Neuronal stem cell (in vitro differentiated cells): ENCODE results near the gene SOD2.
A peak's percentile ranks its signal among the peaks of the same experiment; 100 is the strongest.

ENCODE experiments used
- DNase-seq: peaks from one replicate; pipeline ENCODE4 v3.0.0-alpha.2; 2013; ENCODE audit warnings: low spot score
- H2AFZ ChIP-seq: one replicate; pipeline ENCODE4 v1.6.1; 2013; ENCODE audit warnings: mild to moderate bottlenecking, low read length, inconsistent platforms
- H2AK5ac ChIP-seq: 2 replicates; pipeline ENCODE4 v1.6.1; 2013; ENCODE audit warnings: low read depth, mild to moderate bottlenecking, inconsistent platforms, low read length, moderate library complexity, mixed read lengths
- H2BK120ac ChIP-seq: 2 replicates; pipeline ENCODE4 v1.6.1; 2013; ENCODE audit warnings: low read depth, mild to moderate bottlenecking, inconsistent platforms, low read length, moderate library complexity, mixed read lengths
- H2BK12ac ChIP-seq: one replicate; pipeline ENCODE4 v1.6.1; 2013; ENCODE audit warnings: low read length, inconsistent platforms
- H2BK15ac ChIP-seq: 2 replicates; pipeline ENCODE4 v1.6.1; 2013; ENCODE audit warnings: mild to moderate bottlenecking, low read length, inconsistent platforms, mixed read lengths
- H2BK5ac ChIP-seq: one replicate; pipeline ENCODE4 v1.6.1; 2013; ENCODE audit warnings: inconsistent platforms, mild to moderate bottlenecking, low read length, moderate library complexity
- H3K14ac ChIP-seq: one replicate; pipeline ENCODE4 v1.6.1; 2013; ENCODE audit warnings: low read length, inconsistent platforms
- H3K18ac ChIP-seq: 2 replicates; pipeline ENCODE4 v1.6.1; 2013; ENCODE audit warnings: low read length, inconsistent platforms
- H3K23ac ChIP-seq: 2 replicates; pipeline ENCODE4 v1.6.1; 2013; ENCODE audit warnings: low read depth, mild to moderate bottlenecking, mixed read lengths, low read length, inconsistent platforms; ENCODE audit not compliant: poor library complexity
- H3K27ac ChIP-seq: replicated peaks from 3 replicates; pipeline ENCODE4 v1.5.1; 2013; ENCODE audit warnings: low read length, inconsistent platforms
- H3K27me3 ChIP-seq, 3 experiments: 2 replicates each; pipeline ENCODE4 v1.6.1; 2013; ENCODE audit warnings: low read length in 3 of 3, mild to moderate bottlenecking in 2 of 3, inconsistent platforms in 1 of 3, low read depth in 1 of 3, mixed read lengths in 1 of 3, moderate library complexity in 1 of 3; ENCODE audit not compliant: control insufficient read depth in 3 of 3, insufficient read depth in 3 of 3
- H3K36me3 ChIP-seq, 2 donors: replicated peaks in 1 of 2; 2 replicates each; pipeline ENCODE4 v1.6.1; 2013; ENCODE audit warnings: low read length in 2 of 2; ENCODE audit not compliant: control insufficient read depth in 2 of 2, insufficient read depth in 2 of 2
- H3K4ac ChIP-seq: 2 replicates; pipeline ENCODE4 v1.6.1; 2013; ENCODE audit warnings: inconsistent platforms, mild to moderate bottlenecking, low read length, moderate library complexity
- H3K4me1 ChIP-seq, 2 donors: 1 replicate in 1 of 2; 2 replicates in 1 of 2; pipeline ENCODE4 v1.6.1; 2013; ENCODE audit warnings: low read length in 2 of 2, low read depth in 1 of 2; ENCODE audit not compliant: control insufficient read depth in 2 of 2, insufficient read depth in 1 of 2
- H3K4me2 ChIP-seq: one replicate; pipeline ENCODE4 v1.6.1; 2013; ENCODE audit warnings: mild to moderate bottlenecking, low read length, inconsistent platforms; ENCODE audit not compliant: insufficient read depth, poor library complexity, severe bottlenecking
- H3K4me3 ChIP-seq, 2 donors: 2 replicates each; pipeline ENCODE4 v1.5.1; 2013; ENCODE audit warnings: low read length in 2 of 2, mild to moderate bottlenecking in 2 of 2, inconsistent platforms in 1 of 2, moderate library complexity in 1 of 2
- H3K79me1 ChIP-seq: one replicate; pipeline ENCODE4 v1.6.1; 2013; ENCODE audit warnings: low read depth, mild to moderate bottlenecking, inconsistent platforms, low read length, moderate library complexity
- H3K9ac ChIP-seq: one replicate; pipeline ENCODE4 v1.6.1; 2013; ENCODE audit warnings: mild to moderate bottlenecking, low read depth, low read length, inconsistent platforms; ENCODE audit not compliant: poor library complexity
- H3K9me3 ChIP-seq, 2 donors: replicated peaks in 1 of 2; 2 replicates each; pipeline versions ENCODE3 to v1.6.1; 2013; ENCODE audit warnings: low read length in 2 of 2, mild to moderate bottlenecking in 2 of 2, inconsistent platforms in 1 of 2, low read depth in 1 of 2, mixed read lengths in 1 of 2, moderate library complexity in 1 of 2; ENCODE audit not compliant: control insufficient read depth in 2 of 2, insufficient read depth in 1 of 2
- H4K8ac ChIP-seq: one replicate; pipeline ENCODE4 v1.6.1; 2013; ENCODE audit warnings: low read depth, mild to moderate bottlenecking, inconsistent platforms, low read length, moderate library complexity
- H4K91ac ChIP-seq: one replicate; pipeline ENCODE4 v1.6.1; 2013; ENCODE audit warnings: low read length, low read depth, mild to moderate bottlenecking, inconsistent platforms; ENCODE audit not compliant: poor library complexity
- WGBS, 2 donors: extraction: QIAGEN DNeasy Blood & Tissue Kit; methylation state at CpG; one replicate each; pipeline ENCODE4 v1.1.7; 2013; ENCODE audit warnings: missing lambda C conversion rate in 2 of 2, mixed read lengths in 1 of 2; ENCODE audit not compliant: insufficient read length in 2 of 2, insufficient replicate concordance in 1 of 2; ENCODE audit errors: extremely low coverage in 2 of 2; 5-methylcytosine and 5-hydroxymethylcytosine counted together

Gene SOD2

DNA sequence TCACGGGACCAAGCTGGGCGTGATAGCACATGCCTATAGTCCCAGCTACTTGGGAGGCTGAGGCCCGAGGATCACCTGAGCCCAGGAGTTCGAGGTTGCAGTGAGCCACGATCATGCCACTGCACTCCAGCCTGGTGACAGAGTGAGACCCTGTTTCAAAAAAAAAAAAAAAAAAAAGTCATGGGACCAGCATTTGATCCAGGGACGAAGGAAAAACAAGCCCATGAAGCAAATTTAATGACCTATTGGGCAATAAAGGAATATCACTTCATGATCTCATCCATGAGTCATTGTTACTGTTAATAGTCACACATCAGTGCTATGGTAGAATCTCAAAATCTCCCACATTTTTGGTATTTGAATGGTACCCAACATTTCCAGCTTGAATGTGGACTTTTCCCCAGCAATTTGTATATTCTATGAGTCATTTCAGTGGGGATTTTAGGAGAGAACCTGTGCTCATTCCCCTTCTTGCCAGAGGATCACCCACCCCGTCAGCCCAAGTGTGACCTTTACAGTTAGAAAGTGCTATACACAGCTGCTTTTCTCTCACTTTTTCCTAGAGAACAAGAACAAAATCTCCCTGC is 8.5 kb upstream of the SOD2 start:
- H3K4me2 ChIP-seq = no peak overlapping the region
- no peaks in the 10 kb centered on the region for H3K36me3 ChIP-seq
- H4K8ac ChIP-seq = no peak overlapping the region
- H3K27ac ChIP-seq = no peak overlapping the region
- H2AK5ac ChIP-seq = no peak overlapping the region
- no peaks in the 10 kb centered on the region for H3K4me1 ChIP-seq
- no peak overlapping the region for H2BK120ac ChIP-seq
- H2BK5ac ChIP-seq = no peak overlapping the region
- no peak overlapping the region for H2BK12ac ChIP-seq
- no peaks in the 10 kb centered on the region for H3K79me1 ChIP-seq
- H2AFZ ChIP-seq = no peak overlapping the region
- H3K23ac ChIP-seq = no peak overlapping the region
- no peak overlapping the region for H3K4ac ChIP-seq
- no peaks in the 10 kb centered on the region for H3K27me3 ChIP-seq
- no CpG with 5 or more reads among the region's 7 CpGs for WGBS, 2 donors
- peaks cover 0 to 9% of the 10 kb centered on the region in 2 donors for H3K9me3 ChIP-seq
- H3K9ac ChIP-seq = no peak overlapping the region
- no peak overlapping the region for H4K91ac ChIP-seq
- H2BK15ac ChIP-seq = no peak overlapping the region
- DNase-seq = no peak
- no peak overlapping the region for H3K4me3 ChIP-seq
- H3K14ac ChIP-seq = no peak overlapping the region
- H3K18ac ChIP-seq = no peak overlapping the region

DNA sequence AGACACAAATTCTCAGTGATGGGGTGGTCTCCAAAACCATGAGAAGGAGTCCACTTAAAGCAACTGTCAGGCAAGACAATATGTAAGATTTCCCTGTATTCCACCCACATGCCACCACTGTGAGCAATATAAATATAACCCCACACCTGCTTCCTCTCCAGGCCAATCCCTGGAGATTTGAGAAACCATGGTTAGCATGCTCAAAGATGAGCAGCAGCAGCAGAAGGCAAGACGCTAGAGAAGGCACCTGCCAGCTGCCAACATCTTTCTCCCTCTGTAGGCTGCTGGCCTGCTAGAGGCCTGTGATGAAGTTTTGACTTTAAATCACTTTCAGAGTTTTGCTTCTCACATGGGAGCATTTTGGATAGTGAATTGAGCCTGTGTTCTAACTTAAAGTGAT is 7.9 kb upstream of the SOD2 start:
- H4K8ac ChIP-seq = no peak overlapping the region
- no peak overlapping the region for H3K18ac ChIP-seq
- H2BK5ac ChIP-seq = no peak overlapping the region
- no peak overlapping the region for H2AFZ ChIP-seq
- no peak overlapping the region for H3K4me3 ChIP-seq
- H3K14ac ChIP-seq = no peak overlapping the region
- H3K79me1 ChIP-seq = no peaks in the 10 kb centered on the region
- no peak overlapping the region for H2BK15ac ChIP-seq
- no peaks in the 10 kb centered on the region for H3K4me1 ChIP-seq
- no peak overlapping the region for H3K27ac ChIP-seq
- no peak overlapping the region for H3K23ac ChIP-seq
- no peaks in the 10 kb centered on the region for H3K36me3 ChIP-seq
- no peak overlapping the region for H3K4ac ChIP-seq
- no peak for DNase-seq
- WGBS, 2 donors = no CpG with 5 or more reads among the region's 1 CpG
- no peak overlapping the region for H2AK5ac ChIP-seq
- H2BK12ac ChIP-seq = no peak overlapping the region
- peaks cover 0 to 9% of the 10 kb centered on the region in 2 donors for H3K9me3 ChIP-seq
- H2BK120ac ChIP-seq = no peak overlapping the region
- H3K27me3 ChIP-seq = no peaks in the 10 kb centered on the region
- no peak overlapping the region for H3K9ac ChIP-seq
- H4K91ac ChIP-seq = no peak overlapping the region
- H3K4me2 ChIP-seq = no peak overlapping the region

DNA sequence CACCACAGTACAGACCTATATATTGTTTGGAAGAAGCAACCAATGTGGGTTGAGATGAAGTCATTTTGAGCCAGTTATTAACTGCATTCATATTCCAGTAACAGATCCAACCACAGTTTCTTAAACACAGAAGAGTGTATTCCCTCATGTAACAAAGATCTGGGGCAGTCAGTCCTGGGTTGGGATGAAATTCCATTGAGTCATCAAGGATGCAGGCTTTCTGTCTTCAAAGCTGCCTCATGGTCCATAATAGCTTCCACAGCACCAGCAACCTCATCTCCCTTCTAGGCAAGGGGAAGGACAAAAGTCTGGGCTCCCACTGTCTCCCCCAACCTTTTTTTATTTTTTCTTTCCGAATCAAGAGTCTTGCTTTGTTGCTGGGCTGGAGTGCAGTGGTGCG is 2.9 kb upstream of the SOD2 start:
- Histone ChIP-seq H2BK12ac (no peak overlapping the region), H3K9me3 (no peaks in the 10 kb centered on the region), H3K79me1 (no peaks in the 10 kb centered on the region), H3K4me3 (no peak overlapping the region), H3K27me3 (no peaks in the 10 kb centered on the region), H2AK5ac (no peak overlapping the region), H2AFZ (no peak overlapping the region), H3K14ac (no peak overlapping the region), H3K4me1 (peaks cover 11 to 17% of the 10 kb centered on the region in 2 donors), H4K8ac (no peak overlapping the region), H3K27ac (no peak overlapping the region), H3K36me3 (peaks cover 0 to 5% of the 10 kb centered on the region in 2 donors), H2BK5ac (no peak overlapping the region), H3K9ac (no peak overlapping the region), H3K18ac (no peak overlapping the region), H4K91ac (no peak overlapping the region), H2BK120ac (no peak overlapping the region), H3K4ac (no peak overlapping the region), H3K23ac (no peak overlapping the region), H2BK15ac (no peak overlapping the region), H3K4me2 (no peak overlapping the region)
- no peak for DNase-seq
- no CpG with 5 or more reads among the region's 2 CpGs for WGBS, 2 donors

DNA sequence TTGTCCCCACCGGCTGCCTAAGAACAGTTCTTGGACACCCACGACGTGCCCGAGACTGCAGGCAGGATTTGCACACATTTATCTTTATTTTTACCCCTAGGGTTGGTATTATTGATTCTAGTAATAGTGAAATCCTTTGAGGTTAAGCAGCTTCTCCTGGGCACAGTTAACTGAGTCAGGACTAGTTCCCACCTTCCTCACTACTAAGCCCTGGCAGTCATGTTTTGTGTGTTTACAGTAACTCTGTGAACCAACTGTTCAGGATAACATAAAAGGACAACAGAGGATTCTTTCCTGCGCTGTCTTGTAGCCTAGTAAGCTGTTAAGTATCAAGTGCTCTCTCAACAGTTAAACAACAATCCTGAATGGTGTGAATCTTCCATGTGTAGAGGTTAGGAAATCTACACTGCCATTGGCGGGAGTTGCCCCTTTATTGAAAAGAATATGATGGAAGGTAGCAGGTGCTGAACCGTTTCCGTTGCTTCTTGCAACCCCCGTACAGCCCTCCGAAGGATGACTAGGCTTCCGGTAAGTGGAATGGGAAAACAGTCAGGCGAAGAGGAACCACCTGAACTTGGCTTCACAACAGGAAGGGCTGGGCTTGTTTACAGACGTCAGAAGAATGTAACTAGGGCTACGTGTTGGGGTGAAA is 979 bp upstream of the SOD2 start:
- H3K14ac ChIP-seq = no peak overlapping the region
- no peaks in the 10 kb centered on the region for H3K79me1 ChIP-seq
- H4K8ac ChIP-seq = no peak overlapping the region
- no peak overlapping the region for H2BK12ac ChIP-seq
- H3K4me3 ChIP-seq = peak overlapping the region; percentile 66 to 89
- H2BK15ac ChIP-seq = no peak overlapping the region
- H3K23ac ChIP-seq = peak overlapping the region; percentile 98
- no peak overlapping the region for H2AK5ac ChIP-seq
- H2BK120ac ChIP-seq = no peak overlapping the region
- no peak for DNase-seq
- peak overlapping the region; percentile 83 for H3K9ac ChIP-seq
- no peak overlapping the region for H3K4ac ChIP-seq
- peaks cover 11 to 18% of the 10 kb centered on the region in 2 donors for H3K4me1 ChIP-seq
- no CpG with 5 or more reads among the region's 14 CpGs for WGBS, 2 donors
- H3K27ac ChIP-seq = peak overlapping the region; percentile 92
- H2BK5ac ChIP-seq = no peak overlapping the region
- peak overlapping the region; percentile 100 for H3K18ac ChIP-seq
- peak overlapping the region; percentile 93 for H2AFZ ChIP-seq
- peak overlapping the region; percentile 80 for H3K4me2 ChIP-seq
- H4K91ac ChIP-seq = no peak overlapping the region
- peaks cover 1 to 25% of the 10 kb centered on the region in 2 donors for H3K36me3 ChIP-seq
- H3K9me3 ChIP-seq = no peaks in the 10 kb centered on the region
- H3K27me3 ChIP-seq = no peaks in the 10 kb centered on the region
